GM12875 (cell line): ENCODE data around the gene LIN54.
"Not testable (repeated sequence)": the region's sequence is repeated elsewhere in the genome, so short reads cannot be mapped to it uniquely, and the experiment has no call there.

Source experiments
- H3K4me3 ChIP-seq: one replicate; pipeline ENCODE4 v1.5.1; 2011; ENCODE audit warnings: low read depth, low read length, control low read depth
- CTCF ChIP-seq: IDR thresholded peaks from 2 replicates; pipeline ENCODE4 v1.5.1; 2011; ENCODE audit warnings: low read depth, mild to moderate bottlenecking, control low read depth, inconsistent platforms, low read length, moderate library complexity, borderline replicate concordance; ENCODE audit not compliant: insufficient read depth

Gene LIN54

GRCh38 chr4:82939414-82939813 lies 71.2 kb downstream of the LIN54 start:
- TF ChIP-seq CTCF, result no peak
- no peak overlapping the region for H3K4me3 ChIP-seq

- H3K4me3 ChIP-seq, result no peak overlapping the region
- no peak for TF ChIP-seq CTCF
Measured at GRCh38 chr4:82934441-82934840, 76.2 kb downstream of the LIN54 start.

GRCh38 chr4:82930848-82931755 lies 79.5 kb downstream of the LIN54 start:
- no peak for TF ChIP-seq CTCF
- no peak overlapping the region for H3K4me3 ChIP-seq

DNA sequence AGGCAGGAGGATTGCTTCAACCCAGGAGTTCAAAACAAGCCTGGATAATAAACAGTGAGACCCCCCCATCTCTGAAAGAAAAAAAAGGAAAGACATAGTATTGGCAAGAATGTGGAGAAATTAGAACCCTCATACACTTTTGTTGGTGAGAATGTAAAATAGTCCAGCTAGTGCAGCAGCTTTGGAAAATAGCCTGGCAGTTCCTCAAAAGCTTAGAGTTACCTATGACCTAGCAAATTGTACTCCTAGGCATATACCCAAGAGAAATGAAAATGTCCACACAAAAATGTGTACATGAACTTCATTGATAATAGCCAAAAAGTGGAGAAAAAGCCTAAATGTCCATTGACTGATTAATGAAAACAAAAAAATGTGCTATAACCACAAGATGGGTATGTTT lies 88.8 kb downstream of the LIN54 start:
- no peak for TF ChIP-seq CTCF
- H3K4me3 ChIP-seq, result no peak overlapping the region

DNA sequence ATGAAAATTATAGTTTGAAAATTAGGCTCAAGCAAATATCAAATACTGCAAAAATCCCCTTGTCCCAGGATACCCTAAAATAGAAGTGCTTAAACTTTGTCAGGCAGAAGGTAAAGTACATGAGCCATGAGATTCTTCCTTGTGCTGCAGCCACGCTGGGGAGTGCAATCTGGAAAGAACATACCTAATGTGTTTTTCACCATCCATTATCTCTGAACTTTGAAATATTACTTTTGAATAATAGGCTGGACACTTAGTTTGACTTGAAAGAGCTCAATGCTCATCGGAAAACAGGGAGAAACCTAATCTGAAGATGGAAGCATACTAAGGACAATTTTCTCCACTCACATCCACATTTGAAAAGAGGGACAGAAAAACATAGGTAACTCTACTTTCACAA lies 91.2 kb downstream of the LIN54 start:
- H3K4me3 ChIP-seq, result no peak overlapping the region
- no peak for TF ChIP-seq CTCF

GRCh38 chr4:82918091-82918490 lies 92.5 kb downstream of the LIN54 start:
- TF ChIP-seq CTCF, result no peak
- H3K4me3 ChIP-seq, result no peak overlapping the region

GRCh38 chr4:82913968-82914367 lies 96.7 kb downstream of the LIN54 start:
- H3K4me3 ChIP-seq, result not testable (repeated sequence)
